Measurements from ENCODE around the gene HSF4. TPM values are rescaled to one million over a fixed set of nuclear protein-coding genes. Genes with fewer than 3 reads are reported as not detected.
A peak's percentile ranks its signal among the peaks of the same experiment; 100 is the strongest.

Gene HSF4
- total and polyA plus RNA-seq, 2 of the 4 experiments (the other 2 are of a cell fraction): 0.54 to 7.5 TPM

- Histone ChIP-seq H2BK120ac (ENCODE audit: low read depth, low read length) (peak overlapping the region; percentile 28), H3K56ac (ENCODE audit: extremely low read depth, insufficient read depth, low read length) (peak overlapping the region; percentile 5; the same call in 1 of the 2 replicates), H2AK5ac (ENCODE audit: low read depth, low read length) (peak overlapping the region; percentile 11; the same call in 1 of the 2 replicates), H3K9me1 (ENCODE audit: insufficient read depth, low read length) (peaks cover 13% of the 10 kb centered on the region), H2AK9ac (replicated peaks; ENCODE audit: low read depth, low read length, poor library complexity) (peak overlapping the region; percentile 68), H3K14ac (replicated peaks; ENCODE audit: low read depth, low read length) (peak overlapping the region; percentile 88), H3K36me3 (ENCODE audit: control insufficient read depth, insufficient read depth, low read length) (no peaks in the 10 kb centered on the region; the same call in 1 of the 2 replicates), H3K4me2 (ENCODE audit: low read depth, low read length) (peak overlapping the region; percentile 63), H3K79me1 (ENCODE audit: low read depth in 1 of 2, low read length in 2 of 2) (peaks cover 19 to 35% of the 10 kb centered on the region in 2 experiments), H3K4me1 (ENCODE audit: control insufficient read depth, insufficient read depth, low read length) (peaks cover 13% of the 10 kb centered on the region), H3K18ac (ENCODE audit: low read depth, low read length) (no peak overlapping the region), H2BK20ac (ENCODE audit: low read depth, low read length) (no peak overlapping the region), H4K20me1 (ENCODE audit: insufficient read depth, low read length) (peaks cover 24% of the 10 kb centered on the region), H3K9ac (ENCODE audit: low read depth, low read length) (peak overlapping the region; percentile 11; the same call in 1 of the 2 replicates), H3K27ac (ENCODE audit: insufficient read depth, low read length) (peak overlapping the region; percentile 7; the same call in 1 of the 2 replicates), H3K9me3 (ENCODE audit: control insufficient read depth, insufficient read depth, low read length) (no peaks in the 10 kb centered on the region), H4K91ac (ENCODE audit: insufficient read depth, low read depth, low read length) (peak overlapping the region; percentile 46; the same call in 1 of the 2 replicates), H3K4ac (ENCODE audit: low read depth, low read length) (peak overlapping the region; percentile 72), H2BK5ac (ENCODE audit: low read depth, low read length, poor library complexity, severe bottlenecking) (peak overlapping the region; percentile 2), H4K5ac (ENCODE audit: low read depth, low read length) (no peak overlapping the region), H3K23ac (ENCODE audit: low read depth, low read length) (peak overlapping the region; percentile 66; the same call in 1 of the 2 replicates), H3K27me3 (ENCODE audit: control insufficient read depth, insufficient read depth, low read length) (no peaks in the 10 kb centered on the region), H2BK15ac (ENCODE audit: low read depth, low read length) (peak overlapping the region; percentile 3; the same call in 1 of the 3 replicates), H3K4me3 (ENCODE audit: insufficient read depth, low read depth, low read length) (peak overlapping the region; percentile 62), H2AFZ (replicated peaks; ENCODE audit: low read length, poor library complexity) (peak overlapping the region; percentile 97), H4K8ac (ENCODE audit: low read depth in 2 of 2, low read length in 2 of 2) (peak overlapping the region; percentile 36 to 78)
- DNase-seq: no peak
- WGBS, 2 experiments (ENCODE audit: extremely low coverage in 2 of 2, insufficient read length in 1 of 2): 0% methylated on average over 2 of the region's 11 CpGs; no CpG with 5 or more reads in 1 of the 2 experiments
- in situ Hi-C loops (cut with MboI; ENCODE audit: low sequenced_read_pairs): no loop called here
- intact Hi-C loops (cut with micrococcal nuclease): loop anchor here (10.0 kb wide), 1 partner anchor 168 kb away; no protein-coding TSS in a partner anchor
- dilution Hi-C loops (cut with HindIII; ENCODE audit: low sequenced_read_pairs, unreplicated experiment): no loop called here
- BruUV-seq (replicated peaks): no TSS peak
- ChIA-PET CTCF (no interaction called here), POLR2A (ENCODE audit: unreplicated experiment) (no interaction called here)
- TF ChIP-seq, protein P1, sequence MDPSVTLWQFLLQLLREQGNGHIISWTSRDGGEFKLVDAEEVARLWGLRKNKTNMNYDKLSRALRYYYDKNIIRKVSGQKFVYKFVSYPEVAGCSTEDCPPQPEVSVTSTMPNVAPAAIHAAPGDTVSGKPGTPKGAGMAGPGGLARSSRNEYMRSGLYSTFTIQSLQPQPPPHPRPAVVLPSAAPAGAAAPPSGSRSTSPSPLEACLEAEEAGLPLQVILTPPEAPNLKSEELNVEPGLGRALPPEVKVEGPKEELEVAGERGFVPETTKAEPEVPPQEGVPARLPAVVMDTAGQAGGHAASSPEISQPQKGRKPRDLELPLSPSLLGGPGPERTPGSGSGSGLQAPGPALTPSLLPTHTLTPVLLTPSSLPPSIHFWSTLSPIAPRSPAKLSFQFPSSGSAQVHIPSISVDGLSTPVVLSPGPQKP (IDR thresholded peaks at IDR 0.05; ENCODE audit: borderline replicate concordance, low read depth, low read length): no peak
- TF ChIP-seq CHD1 (IDR thresholded peaks at IDR 0.05; ENCODE audit: low read depth, low read length) (no peak), RAD21 (IDR thresholded peaks at IDR 0.05; ENCODE audit: low read length) (no peak)
- ATAC-seq (ENCODE audit: low read depth): no peak
Observed at GRCh38 chr16:67183284-67183626, 18.7 kb downstream of the HSF4 start.
